Osteoblast (primary cell): ENCODE results near the gene ARPP19. TPM values are rescaled to one million over a fixed set of nuclear protein-coding genes. Genes with fewer than 3 reads are reported as not detected.
"Not testable (repeated sequence)": the region's sequence is repeated elsewhere in the genome, so short reads cannot be mapped to it uniquely, and the experiment has no call there.

Source experiments
- DNase-seq: peaks from one replicate; pipeline ENCODE4 v3.0.0; 2011; ENCODE audit warnings: low spot score, mixed read lengths; ENCODE audit not compliant: insufficient read length; ENCODE audit errors: missing footprints
- H2AFZ ChIP-seq: 2 replicates; pipeline ENCODE4 v1.6.0; 2011; ENCODE audit warnings: mild to moderate bottlenecking, low read length
- H3K27ac ChIP-seq: 2 replicates; pipeline ENCODE4 v1.5.1; 2011; ENCODE audit warnings: mild to moderate bottlenecking, low read depth, low read length, moderate library complexity
- H3K27me3 ChIP-seq: 2 replicates; pipeline ENCODE4 v1.6.0; 2012; ENCODE audit warnings: mild to moderate bottlenecking, control low read depth, inconsistent platforms, low read length, moderate library complexity; ENCODE audit not compliant: insufficient read depth
- H3K36me3 ChIP-seq: 2 replicates; pipeline ENCODE4 v1.5.1; 2011; ENCODE audit warnings: mild to moderate bottlenecking, low read length, control low read depth, moderate library complexity; ENCODE audit not compliant: insufficient read depth
- H3K4me1 ChIP-seq: 2 replicates; pipeline ENCODE4 v1.5.1; 2011; ENCODE audit warnings: mild to moderate bottlenecking, low read length, control low read depth, moderate library complexity; ENCODE audit not compliant: insufficient read depth
- H3K4me2 ChIP-seq: 2 replicates; pipeline ENCODE4 v1.6.0; 2011; ENCODE audit warnings: mild to moderate bottlenecking, low read length; ENCODE audit not compliant: insufficient read depth
- H3K4me3 ChIP-seq: fragments of 200-600 bp; sonication (generic); 3 replicates; pipeline ENCODE4 v1.5.1; 2012; ENCODE audit warnings: mild to moderate bottlenecking, low read length, inconsistent platforms; ENCODE audit not compliant: insufficient read depth
- H3K79me2 ChIP-seq: 2 replicates; pipeline ENCODE4 v1.6.0; 2012; ENCODE audit warnings: mild to moderate bottlenecking, low read length, control low read depth, inconsistent platforms; ENCODE audit not compliant: insufficient read depth
- H3K9me3 ChIP-seq: 2 replicates; pipeline ENCODE4 v1.5.1; 2011; ENCODE audit warnings: low read depth, low read length, control low read depth
- H4K20me1 ChIP-seq: 2 replicates; pipeline ENCODE4 v1.6.0; 2012; ENCODE audit warnings: mild to moderate bottlenecking, low read length, control low read depth; ENCODE audit not compliant: insufficient read depth
- total RNA-seq: library from RNA; depleted of rRNA; stranded (reverse); fragments of >200 nt; gene quantifications from 2 replicates; pipeline ENCODE4 v1.2.3, GENCODE V29; 2012
- TF ChIP-seq, protein P1 (sequence below): IDR thresholded peaks from 2 replicates; pipeline ENCODE4 v1.5.1; 2011; ENCODE audit warnings: mild to moderate bottlenecking, low read depth, low read length, moderate library complexity; ENCODE audit errors: extremely low read depth

The ARPP19 gene
- total RNA-seq, 1 donor = 114 TPM

DNA sequence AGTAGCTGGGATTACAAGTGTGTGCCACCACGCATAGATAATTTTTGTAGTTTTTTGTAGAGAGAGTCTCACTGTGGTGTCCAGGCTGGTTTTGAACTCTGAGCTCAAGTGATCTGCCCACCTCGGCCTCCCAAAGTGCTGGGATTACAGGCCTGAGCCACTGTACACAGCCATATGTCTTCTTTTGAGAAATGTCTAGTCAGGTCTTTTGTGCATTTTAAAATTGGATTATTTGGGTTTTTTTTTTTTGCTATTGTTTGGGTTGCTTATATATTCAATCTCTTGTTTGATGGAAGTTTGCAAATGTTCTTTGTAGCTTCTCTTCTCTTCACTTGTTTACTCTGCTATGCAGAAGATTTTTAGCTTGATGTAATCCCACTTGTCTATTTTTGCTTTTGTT is 6.2 kb upstream of the ARPP19 start:
- H2AFZ ChIP-seq = no peak overlapping the region
- no peaks in the 10 kb centered on the region for H3K36me3 ChIP-seq
- no peaks in the 10 kb centered on the region for H3K27me3 ChIP-seq
- no peak for DNase-seq
- no peak overlapping the region for H3K27ac ChIP-seq
- H4K20me1 ChIP-seq = no peaks in the 10 kb centered on the region
- H3K4me2 ChIP-seq = no peak overlapping the region
- TF ChIP-seq, protein P1, sequence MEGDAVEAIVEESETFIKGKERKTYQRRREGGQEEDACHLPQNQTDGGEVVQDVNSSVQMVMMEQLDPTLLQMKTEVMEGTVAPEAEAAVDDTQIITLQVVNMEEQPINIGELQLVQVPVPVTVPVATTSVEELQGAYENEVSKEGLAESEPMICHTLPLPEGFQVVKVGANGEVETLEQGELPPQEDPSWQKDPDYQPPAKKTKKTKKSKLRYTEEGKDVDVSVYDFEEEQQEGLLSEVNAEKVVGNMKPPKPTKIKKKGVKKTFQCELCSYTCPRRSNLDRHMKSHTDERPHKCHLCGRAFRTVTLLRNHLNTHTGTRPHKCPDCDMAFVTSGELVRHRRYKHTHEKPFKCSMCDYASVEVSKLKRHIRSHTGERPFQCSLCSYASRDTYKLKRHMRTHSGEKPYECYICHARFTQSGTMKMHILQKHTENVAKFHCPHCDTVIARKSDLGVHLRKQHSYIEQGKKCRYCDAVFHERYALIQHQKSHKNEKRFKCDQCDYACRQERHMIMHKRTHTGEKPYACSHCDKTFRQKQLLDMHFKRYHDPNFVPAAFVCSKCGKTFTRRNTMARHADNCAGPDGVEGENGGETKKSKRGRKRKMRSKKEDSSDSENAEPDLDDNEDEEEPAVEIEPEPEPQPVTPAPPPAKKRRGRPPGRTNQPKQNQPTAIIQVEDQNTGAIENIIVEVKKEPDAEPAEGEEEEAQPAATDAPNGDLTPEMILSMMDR = no peak
- H3K9me3 ChIP-seq = no peaks in the 10 kb centered on the region
- no peak overlapping the region for H3K4me3 ChIP-seq
- H3K4me1 ChIP-seq = no peaks in the 10 kb centered on the region
- no peaks in the 10 kb centered on the region for H3K79me2 ChIP-seq

DNA sequence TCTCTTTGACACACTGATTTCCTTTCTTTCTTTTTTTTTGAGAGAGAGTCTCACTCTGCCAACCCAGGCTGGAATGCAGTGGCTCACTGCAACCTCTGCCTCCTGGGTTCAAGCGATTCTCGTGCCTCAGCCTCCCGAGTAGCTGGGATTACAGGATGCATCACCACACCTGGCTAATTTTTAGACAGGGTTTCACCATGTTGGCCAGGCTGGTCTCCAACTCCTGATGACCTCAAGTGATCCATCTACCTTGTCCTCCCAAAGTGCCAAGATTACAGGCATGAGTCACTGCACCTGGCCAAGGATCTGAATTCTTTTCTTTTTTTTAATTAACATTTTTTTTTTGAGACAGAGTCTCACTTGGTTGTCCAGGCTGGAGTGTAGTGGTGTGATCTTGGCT is 5.8 kb upstream of the ARPP19 start:
- not testable (repeated sequence) for H3K4me3 ChIP-seq, H3K4me2 ChIP-seq

DNA sequence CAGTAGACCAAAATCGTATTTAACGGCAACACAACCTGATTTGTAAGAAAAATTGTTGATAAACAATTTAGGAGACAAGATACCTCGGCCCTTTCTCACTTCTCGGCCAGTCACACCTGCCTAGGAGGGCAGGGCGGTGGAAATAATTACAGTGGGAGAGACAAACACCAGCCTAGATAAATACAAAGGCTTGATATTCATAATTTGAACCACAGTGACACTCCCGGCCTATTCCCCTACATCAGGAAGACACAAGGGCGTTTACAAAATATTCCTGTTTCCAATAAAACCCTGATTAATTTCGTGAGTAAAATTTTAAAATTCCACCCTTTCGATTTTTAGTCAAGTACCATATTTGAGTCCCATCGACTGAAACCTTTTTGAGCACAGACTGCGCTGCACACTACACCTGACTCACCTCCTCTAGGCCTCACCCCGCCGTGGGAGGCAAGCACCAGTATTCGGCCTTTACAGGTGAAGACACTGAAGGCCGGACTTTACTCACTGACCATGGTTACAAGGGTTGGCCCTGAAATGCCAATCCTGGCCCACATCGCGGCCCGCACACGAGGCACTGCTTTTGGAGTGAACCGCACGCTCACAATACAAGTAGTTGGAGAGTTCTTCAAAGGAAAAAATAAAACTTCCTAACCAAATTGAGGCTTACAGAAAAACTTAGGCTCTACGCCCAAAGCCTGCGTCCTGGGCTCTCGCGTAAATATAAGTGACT is 794 bp downstream of the ARPP19 start:
- no peaks in the 10 kb centered on the region for H3K27me3 ChIP-seq
- H3K27ac ChIP-seq = peak overlapping the region; percentile 90
- peak overlapping the region; percentile 98 for H2AFZ ChIP-seq
- H3K4me1 ChIP-seq = peaks cover 16% of the 10 kb centered on the region
- H3K4me3 ChIP-seq = peak overlapping the region; percentile 92
- DNase-seq = peak; percentile 69
- no peaks in the 10 kb centered on the region for H3K36me3 ChIP-seq
- peak overlapping the region; percentile 91 for H3K4me2 ChIP-seq
- H4K20me1 ChIP-seq = peaks cover 23% of the 10 kb centered on the region
- no peaks in the 10 kb centered on the region for H3K9me3 ChIP-seq
- peaks cover 56% of the 10 kb centered on the region for H3K79me2 ChIP-seq
- TF ChIP-seq, protein P1 = no peak

More for the DNA sequence above, 5.8 kb upstream of the ARPP19 start:
- H3K27ac ChIP-seq, H3K9me3 ChIP-seq, H3K4me1 ChIP-seq, H3K27me3 ChIP-seq, H3K36me3 ChIP-seq, H3K79me2 ChIP-seq, H2AFZ ChIP-seq, DNase-seq, H4K20me1 ChIP-seq: not testable (repeated sequence)

DNA sequence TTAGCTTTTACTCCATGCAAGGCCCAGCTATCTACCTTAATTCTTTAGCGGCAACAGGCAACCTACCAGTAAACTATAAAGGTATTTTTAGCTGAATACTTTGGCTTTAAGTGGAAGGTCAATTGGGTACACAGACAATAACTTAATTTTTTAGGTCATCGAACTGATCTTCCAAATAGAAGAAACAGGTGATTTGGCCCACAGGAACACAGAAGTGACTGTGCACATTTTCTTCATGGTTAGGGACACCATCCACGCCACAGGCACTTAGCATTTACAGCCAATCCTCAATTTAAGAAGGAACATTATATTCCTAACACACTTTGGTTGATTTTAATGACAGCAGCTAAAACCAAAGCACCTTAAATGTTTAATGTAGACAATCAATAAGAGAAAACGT is 1.9 kb downstream of the ARPP19 start:
- TF ChIP-seq, protein P1 = no peak
- peaks cover 23% of the 10 kb centered on the region for H4K20me1 ChIP-seq
- peaks cover 68% of the 10 kb centered on the region for H3K79me2 ChIP-seq

DNA sequence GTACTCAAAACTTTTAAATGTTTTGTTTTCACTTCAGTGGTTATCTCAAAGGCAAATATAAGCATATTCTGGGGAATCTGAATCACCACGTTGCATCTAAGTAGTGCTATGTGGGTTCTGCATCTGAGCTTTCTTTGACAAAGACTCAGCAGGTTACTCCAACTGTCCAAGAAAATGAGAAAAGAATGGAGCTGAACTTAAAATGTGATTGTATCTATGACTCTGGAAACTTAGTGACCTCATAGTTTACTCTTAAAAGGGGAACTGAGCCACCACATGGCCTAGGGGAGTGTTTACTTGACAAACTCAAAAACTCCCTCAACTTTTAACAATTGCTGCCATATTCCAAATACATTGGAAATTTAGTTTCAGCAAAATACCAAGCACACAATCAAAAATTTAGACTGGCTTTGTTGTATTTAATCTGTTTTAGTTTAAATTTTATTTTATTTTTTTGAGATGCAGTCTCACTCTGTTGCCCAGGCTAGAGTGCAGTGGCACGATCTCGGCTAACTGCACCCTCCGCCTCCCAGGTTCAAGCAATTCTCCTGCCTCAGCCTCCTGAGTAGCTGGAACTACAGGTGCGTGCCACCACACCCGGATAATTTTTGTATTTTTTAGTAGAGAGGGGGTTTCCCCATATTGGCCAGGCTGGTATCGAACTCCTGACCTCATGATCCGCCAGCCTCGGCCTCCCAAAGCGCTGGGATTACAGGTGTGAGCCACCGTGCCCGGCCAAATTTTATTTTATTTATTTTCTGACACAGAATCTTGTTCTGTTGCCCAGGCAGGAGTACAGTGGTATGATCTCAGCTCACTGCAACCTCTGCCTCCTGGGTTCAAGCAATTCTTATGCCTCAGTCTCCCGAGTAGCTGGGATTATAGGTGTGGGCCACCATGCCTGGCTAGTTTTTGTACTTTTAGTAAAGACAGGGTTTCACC is 3.1 kb downstream of the ARPP19 start:
- not testable (repeated sequence) for H2AFZ ChIP-seq, H3K9me3 ChIP-seq, H3K36me3 ChIP-seq, H3K27me3 ChIP-seq, H3K4me3 ChIP-seq, H3K4me2 ChIP-seq
- peaks cover 23% of the 10 kb centered on the region for H4K20me1 ChIP-seq
- peaks cover 80% of the 10 kb centered on the region for H3K79me2 ChIP-seq
- H3K27ac ChIP-seq = peak overlapping the region; percentile 21
- DNase-seq = peak; percentile 50
- peaks cover 16% of the 10 kb centered on the region for H3K4me1 ChIP-seq

More for the DNA sequence above, 1.9 kb downstream of the ARPP19 start:
- Histone ChIP-seq H3K36me3 (no peaks in the 10 kb centered on the region), H3K27ac (no peak overlapping the region), H2AFZ (no peak overlapping the region), H3K27me3 (no peaks in the 10 kb centered on the region), H3K4me1 (peaks cover 16% of the 10 kb centered on the region), H3K4me3 (no peak overlapping the region), H3K4me2 (peak overlapping the region; percentile 91), H3K9me3 (no peaks in the 10 kb centered on the region)
- DNase-seq = no peak
